ENCODE measurements around the gene FKBP14.
"Not testable (repeated sequence)": the region's sequence is repeated elsewhere in the genome, so short reads cannot be mapped to it uniquely, and the experiment has no call there.

Gene FKBP14

GRCh38 chr7:29989257-29989995 is 37.1 kb downstream of the FKBP14 start, which contains the start of gene SCRN1:
Gene SCRN1 (minus strand): TSS chr7:29989801. CDS start chr7:29969067, 20,734 bp downstream.
- DNase-seq (ENCODE audit: low spot score) = no peak

- no peak for DNase-seq (ENCODE audit: low spot score)
Measured at GRCh38 chr7:29988424-29989256, 37.9 kb downstream of the FKBP14 start.

- no peak for DNase-seq (ENCODE audit: low spot score)
Measured at GRCh38 chr7:29987811-29988317, 38.6 kb downstream of the FKBP14 start.

- DNase-seq (ENCODE audit: low spot score) = no peak
Measured at GRCh38 chr7:29987083-29987482, 39.4 kb downstream of the FKBP14 start.

GRCh38 chr7:29980151-29980550 is 46.4 kb downstream of the FKBP14 start:
- no peak for DNase-seq (ENCODE audit: low spot score)

GRCh38 chr7:29977886-29978651 is 48.4 kb downstream of the FKBP14 start:
- DNase-seq (ENCODE audit: low spot score) = no peak

- no peak for DNase-seq (ENCODE audit: low spot score)
Measured at GRCh38 chr7:29976673-29977415, 49.7 kb downstream of the FKBP14 start.

- no peak for DNase-seq (ENCODE audit: low spot score)
Measured at GRCh38 chr7:29976266-29976665, 50.2 kb downstream of the FKBP14 start.

GRCh38 chr7:29975561-29975960 is 50.9 kb downstream of the FKBP14 start:
- no peak for DNase-seq (ENCODE audit: low spot score)

GRCh38 chr7:29974286-29974685 is 52.2 kb downstream of the FKBP14 start:
- no peak for DNase-seq (ENCODE audit: low spot score)

GRCh38 chr7:29972315-29972669 is 54.2 kb downstream of the FKBP14 start:
- no peak for DNase-seq (ENCODE audit: low spot score)

GRCh38 chr7:29971566-29972314 is 54.8 kb downstream of the FKBP14 start:
- no peak for DNase-seq (ENCODE audit: low spot score)

- no peak for DNase-seq (ENCODE audit: low spot score)
Measured at GRCh38 chr7:29970158-29970557, 56.3 kb downstream of the FKBP14 start.

GRCh38 chr7:29969738-29970137 is 56.8 kb downstream of the FKBP14 start:
- no peak for DNase-seq (ENCODE audit: low spot score)

- DNase-seq (ENCODE audit: low spot score) = no peak
Measured at GRCh38 chr7:29968683-29969395, 57.7 kb downstream of the FKBP14 start.

GRCh38 chr7:29965030-29965429 is 61.5 kb downstream of the FKBP14 start:
- DNase-seq (ENCODE audit: low spot score) = no peak

GRCh38 chr7:29962035-29962434 is 64.5 kb downstream of the FKBP14 start:
- DNase-seq (ENCODE audit: low spot score) = no peak

GRCh38 chr7:29961611-29962010 is 64.9 kb downstream of the FKBP14 start:
- not testable (repeated sequence) for DNase-seq (ENCODE audit: low spot score)
